IMR-90 (cell line): ENCODE measurements around the gene ZNF608. TPM values are rescaled to one million over a fixed set of nuclear protein-coding genes. Genes with fewer than 3 reads are reported as not detected.

Source experiments
- RCOR1 ChIP-seq: IDR thresholded peaks from 2 replicates; pipeline ENCODE4 v1.6.1; 2012; ENCODE audit warnings: mild to moderate bottlenecking, low read length, improper control_type of control experiment; ENCODE audit not compliant: insufficient replicate concordance
- polyA plus RNA-seq, 3 experiments: library from polyadenylated mRNA; depleted of rRNA; stranded (reverse); fragments of >200 nt; gene quantifications; 2 replicates each; pipeline ENCODE4 v1.2.3, GENCODE V29; 2012; ENCODE audit warnings: low replicate concordance in 1 of 3
- total RNA-seq: library from RNA; depleted of rRNA; stranded (reverse); fragments of >200 nt; gene quantifications from 2 replicates; pipeline ENCODE4 v1.2.3, GENCODE V29; 2012

ZNF608 gene
- total and polyA plus RNA-seq, 2 of the 4 experiments (the other 2 are of a cell fraction): 9.8 to 15.1 TPM

DNA sequence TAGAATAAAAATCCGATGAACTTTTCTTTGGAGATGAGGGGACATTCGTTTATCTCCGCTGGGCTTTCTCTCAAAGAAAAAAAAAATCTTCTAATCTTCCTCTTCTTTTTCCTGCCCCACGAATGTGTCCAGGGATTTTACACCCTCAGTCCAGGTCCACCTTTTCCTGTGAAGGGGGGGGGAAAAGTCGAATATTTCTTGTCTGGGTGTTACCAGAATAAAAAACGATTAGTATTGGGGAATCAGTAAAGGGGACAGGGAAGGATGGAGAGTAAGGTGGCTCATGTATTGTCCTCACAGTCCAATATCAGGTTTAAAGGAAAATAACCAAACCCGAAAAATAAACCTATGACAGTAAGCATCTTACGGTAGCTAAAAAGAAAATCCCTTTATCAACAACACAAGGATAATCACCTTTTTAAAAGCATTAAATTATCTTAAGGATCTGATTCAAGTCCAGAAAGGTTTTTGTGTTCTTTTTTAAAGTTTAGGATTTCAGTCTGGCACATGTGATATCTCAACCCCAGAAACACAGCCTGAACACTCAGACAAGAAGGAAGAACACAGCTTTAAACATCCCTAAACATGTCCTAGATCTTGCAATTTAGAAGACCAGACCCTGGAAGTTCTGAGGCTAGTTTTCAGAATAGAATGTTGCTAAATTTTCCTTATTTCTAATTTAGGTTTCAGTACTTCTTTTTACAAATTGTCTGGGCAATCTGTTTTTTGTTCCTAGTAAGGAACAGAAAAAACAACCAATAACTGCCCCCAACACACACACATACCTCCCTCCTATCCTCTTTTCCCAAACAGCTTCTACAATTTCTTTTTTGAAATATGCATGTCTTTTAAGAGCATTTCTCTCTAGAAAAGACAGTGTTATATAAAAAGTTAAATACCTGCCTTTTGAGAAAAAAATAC, 1.2 kb downstream of the ZNF608 start (continued):
- TF ChIP-seq RCOR1: no peak
